Measurements from ENCODE around the gene PTPRE. TPM values are rescaled to one million over a fixed set of nuclear protein-coding genes. Genes with fewer than 3 reads are reported as not detected.

The PTPRE gene
- total and polyA plus RNA-seq, 2 of the 4 experiments (the other 2 are of a cell fraction) = 0.34 to 0.54 TPM

- Histone ChIP-seq H3K9me3 (ENCODE audit: control insufficient read depth, insufficient read depth, low read length) (no peaks in the 10 kb centered on the region), H2AK9ac (replicated peaks; ENCODE audit: low read depth, low read length, poor library complexity) (no peak overlapping the region), H3K4ac (ENCODE audit: low read depth, low read length) (no peak overlapping the region), H2AK5ac (ENCODE audit: low read depth, low read length) (no peak overlapping the region), H4K5ac (ENCODE audit: low read depth, low read length) (no peak overlapping the region), H3K9me1 (ENCODE audit: insufficient read depth, low read length) (peaks cover 8% of the 10 kb centered on the region; the same call in 1 of the 2 replicates), H2BK20ac (ENCODE audit: low read depth, low read length) (no peak overlapping the region), H3K79me1 (ENCODE audit: low read depth in 1 of 2, low read length in 2 of 2) (peaks cover 4 to 9% of the 10 kb centered on the region in 2 experiments; a peak in 3 of 4 replicates), H2BK5ac (ENCODE audit: low read depth, low read length, poor library complexity, severe bottlenecking) (no peak overlapping the region), H3K14ac (replicated peaks; ENCODE audit: low read depth, low read length) (no peak overlapping the region), H4K91ac (ENCODE audit: insufficient read depth, low read depth, low read length) (no peak overlapping the region), H3K27me3 (ENCODE audit: control insufficient read depth, insufficient read depth, low read length) (no peaks in the 10 kb centered on the region), H3K18ac (ENCODE audit: low read depth, low read length) (no peak overlapping the region), H3K4me1 (ENCODE audit: control insufficient read depth, insufficient read depth, low read length) (no peaks in the 10 kb centered on the region), H2BK120ac (ENCODE audit: low read depth, low read length) (no peak overlapping the region), H3K4me3 (ENCODE audit: insufficient read depth, low read depth, low read length) (no peak overlapping the region), H3K27ac (ENCODE audit: insufficient read depth, low read length) (no peak overlapping the region), H3K56ac (ENCODE audit: extremely low read depth, insufficient read depth, low read length) (no peak overlapping the region), H2BK15ac (ENCODE audit: low read depth, low read length) (no peak overlapping the region), H3K23ac (ENCODE audit: low read depth, low read length) (no peak overlapping the region), H4K20me1 (ENCODE audit: insufficient read depth, low read length) (no peaks in the 10 kb centered on the region; the same call in 1 of the 2 replicates), H2AFZ (replicated peaks; ENCODE audit: low read length, poor library complexity) (no peak overlapping the region), H4K8ac (ENCODE audit: low read depth in 2 of 2, low read length in 2 of 2) (no peak overlapping the region), H3K9ac (ENCODE audit: low read depth, low read length) (no peak overlapping the region), H3K36me3 (ENCODE audit: control insufficient read depth, insufficient read depth, low read length) (peaks cover 12% of the 10 kb centered on the region), H3K4me2 (ENCODE audit: low read depth, low read length) (no peak overlapping the region)
- in situ Hi-C loops (cut with MboI; ENCODE audit: low sequenced_read_pairs) (no loop called here), dilution Hi-C loops (cut with HindIII; ENCODE audit: low sequenced_read_pairs, unreplicated experiment) (no loop called here), intact Hi-C loops (cut with micrococcal nuclease) (no loop called here)
- ATAC-seq (ENCODE audit: low read depth) = no peak
- ChIA-PET CTCF (no interaction called here), POLR2A (ENCODE audit: unreplicated experiment) (no interaction called here)
- WGBS, 2 experiments (ENCODE audit: extremely low coverage in 2 of 2, insufficient read length in 1 of 2) = 74% methylated on average over 2 of the region's 11 CpGs; no CpG with 5 or more reads in 1 of the 2 experiments
- no peak for DNase-seq
- no peak for TF ChIP-seq CTCF (conservative IDR thresholded peaks at IDR 0.05; ENCODE audit: low read depth, low read length)
- no peak for TF ChIP-seq MXI1 (IDR thresholded peaks at IDR 0.05; ENCODE audit: borderline replicate concordance, low read depth, low read length)
- TF ChIP-seq FOS (IDR thresholded peaks at IDR 0.05; ENCODE audit: low read depth, low read length) = no peak
- no TSS peak for BruUV-seq (replicated peaks)
These were observed 188.3 kb downstream of the PTPRE start for GRCh38 chr10:128095027-128095752.
